ENCODE data around the gene TRAF3IP1. TPM values are rescaled to one million over a fixed set of nuclear protein-coding genes. Genes with fewer than 3 reads are reported as not detected.

The TRAF3IP1 gene
- total RNA-seq, 1 donor from 2014 or later = 21.7 TPM

GRCh38 chr2:238336793-238337444, 16.6 kb downstream of the TRAF3IP1 start:
- TF ChIP-seq CTCF (IDR thresholded peaks at IDR 0.05) = no peak
- Histone ChIP-seq H3K27ac (no peak overlapping the region), H3K4me1 (no peaks in the 10 kb centered on the region), H3K4me3 (no peak overlapping the region), H3K36me3 (peaks cover 14% of the 10 kb centered on the region), H3K9me3 (no peaks in the 10 kb centered on the region), H3K27me3 (ENCODE audit: low read depth) (no peaks in the 10 kb centered on the region)
- intact Hi-C loops (cut with DNase I) = no loop called here
- DNase-seq = no peak
- ATAC-seq = no peak

GRCh38 chr2:238337846-238338245, 17.5 kb downstream of the TRAF3IP1 start:
- Histone ChIP-seq H3K36me3 (peaks cover 14% of the 10 kb centered on the region), H3K27ac (no peak overlapping the region), H3K4me3 (no peak overlapping the region), H3K9me3 (no peaks in the 10 kb centered on the region), H3K4me1 (no peaks in the 10 kb centered on the region), H3K27me3 (ENCODE audit: low read depth) (no peaks in the 10 kb centered on the region)
- no peak for ATAC-seq
- TF ChIP-seq CTCF (IDR thresholded peaks at IDR 0.05) = no peak
- intact Hi-C loops (cut with DNase I) = no loop called here
- no peak for DNase-seq

DNA sequence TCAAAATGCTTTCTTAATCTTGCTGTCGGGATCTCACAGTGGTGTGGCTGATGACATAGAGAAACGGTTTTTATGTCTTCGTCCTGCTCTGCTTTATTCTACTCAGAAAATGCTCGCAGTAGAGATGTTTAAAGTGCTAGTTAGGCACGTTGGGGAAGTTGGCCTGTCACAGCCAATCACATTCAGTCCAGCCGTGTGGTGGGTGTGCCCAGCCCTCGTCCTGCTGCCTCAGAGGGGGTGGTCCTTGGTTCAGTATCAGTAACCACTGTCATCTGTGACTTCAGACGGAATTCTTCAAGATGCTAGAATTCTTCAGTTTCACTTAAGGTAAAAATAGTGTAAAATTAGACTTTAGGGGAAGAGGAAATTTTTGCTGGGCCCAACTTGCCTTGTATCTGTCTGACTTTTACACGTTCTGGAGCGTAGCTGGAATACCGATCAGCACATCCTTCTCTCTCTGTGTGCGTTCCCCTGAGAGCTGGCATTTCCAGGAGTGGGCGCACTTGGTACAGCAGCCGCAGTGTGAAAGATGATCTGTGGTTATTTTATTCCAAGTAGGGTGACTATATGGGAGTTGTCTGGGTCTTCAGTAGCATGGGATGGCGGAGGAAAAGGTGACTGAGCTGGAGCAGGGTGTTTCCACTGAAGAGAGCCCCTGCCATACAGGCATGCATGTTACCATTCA, 18.5 kb downstream of the TRAF3IP1 start:
- TF ChIP-seq CTCF (IDR thresholded peaks at IDR 0.05) = no peak
- no peak for DNase-seq
- intact Hi-C loops (cut with DNase I) = no loop called here

GRCh38 chr2:238339395-238339780, 19.1 kb downstream of the TRAF3IP1 start:
- H3K36me3 ChIP-seq = peaks cover 7% of the 10 kb centered on the region
- TF ChIP-seq CTCF (IDR thresholded peaks at IDR 0.05) = no peak
- H3K4me1 ChIP-seq = no peaks in the 10 kb centered on the region
- no peak overlapping the region for H3K4me3 ChIP-seq
- ATAC-seq (peak in 1 of 2 donors; percentile 19), DNase-seq (no peak)
- intact Hi-C loops (cut with DNase I) = no loop called here
- H3K27ac ChIP-seq = no peak overlapping the region
- no peaks in the 10 kb centered on the region for H3K27me3 ChIP-seq (ENCODE audit: low read depth)
- H3K9me3 ChIP-seq = no peaks in the 10 kb centered on the region

More for the DNA sequence above, 18.5 kb downstream of the TRAF3IP1 start:
- Histone ChIP-seq H3K9me3 (no peaks in the 10 kb centered on the region), H3K36me3 (peaks cover 12% of the 10 kb centered on the region), H3K27ac (no peak overlapping the region), H3K4me1 (no peaks in the 10 kb centered on the region), H3K27me3 (ENCODE audit: low read depth) (no peaks in the 10 kb centered on the region), H3K4me3 (no peak overlapping the region)
- ATAC-seq = no peak

- no peak overlapping the region for H3K27ac ChIP-seq
- DNase-seq (no peak), ATAC-seq (peak in 1 of 2 donors; percentile 20)
- H3K9me3 ChIP-seq = no peaks in the 10 kb centered on the region
- peaks cover 9% of the 10 kb centered on the region for H3K36me3 ChIP-seq
- no peak overlapping the region for H3K4me3 ChIP-seq
- no peak for TF ChIP-seq CTCF (IDR thresholded peaks at IDR 0.05)
- no peaks in the 10 kb centered on the region for H3K4me1 ChIP-seq
- intact Hi-C loops (cut with DNase I) = no loop called here
- H3K27me3 ChIP-seq (ENCODE audit: low read depth) = no peaks in the 10 kb centered on the region
Observed at GRCh38 chr2:238339814-238340213, 19.5 kb downstream of the TRAF3IP1 start.
